Breast epithelium (tissue), 4 donors: ENCODE results near the gene PQBP1. TPM values are rescaled to one million over a fixed set of nuclear protein-coding genes. Genes with fewer than 3 reads are reported as not detected.

ENCODE experiments used
- DNase-seq, 2 donors: peaks; one replicate each; pipeline ENCODE4 v3.0.0-alpha.2; 2019; ENCODE audit warnings: low spot score in 2 of 2
- H3K27ac ChIP-seq, 2 donors: fragments of 200-600 bp; sonication (generic) in 1 of 2; one replicate each; pipeline ENCODE4 v1.5.1; 2016 to 2019; ENCODE audit warnings: mild to moderate bottlenecking in 1 of 2
- H3K27me3 ChIP-seq, 2 donors: fragments of 200-600 bp; sonication (generic) in 1 of 2; one replicate each; pipeline versions ENCODE4 v1.5.1 to v1.6.0; 2017 to 2019; ENCODE audit warnings: control low read depth in 1 of 2, mild to moderate bottlenecking in 1 of 2
- H3K36me3 ChIP-seq: fragments of 200-600 bp; one replicate; pipeline ENCODE4 v1.5.1; 2019
- H3K4me1 ChIP-seq, 2 donors: fragments of 200-600 bp; sonication (generic); one replicate each; pipeline ENCODE4 v1.5.1; 2016 to 2019; ENCODE audit warnings: control low read depth in 1 of 2
- H3K4me3 ChIP-seq, 3 donors: fragments of 200-600 bp; sonication (generic); 1 replicate in 2 of 3; 2 replicates in 1 of 3; pipeline ENCODE4 v1.5.1; 2016 to 2019; ENCODE audit warnings: mild to moderate bottlenecking in 3 of 3, moderate library complexity in 2 of 3
- H3K9me3 ChIP-seq, 2 donors: fragments of 200-600 bp; sonication (generic) in 1 of 2; one replicate each; pipeline ENCODE4 v1.5.1; 2016 to 2019; ENCODE audit warnings: control low read depth in 1 of 2
- CTCF ChIP-seq, 3 donors: fragments of 450-650 bp; IDR thresholded peaks; one replicate each; pipeline ENCODE4 v1.5.1; 2016 to 2017; ENCODE audit warnings: antibody characterized with exemption in 3 of 3, mild to moderate bottlenecking in 3 of 3, moderate library complexity in 3 of 3
- POLR2A ChIP-seq: fragments of 450-650 bp; IDR thresholded peaks from one replicate; pipeline ENCODE4 v1.6.1; 2016; ENCODE audit warnings: antibody characterized with exemption, mild to moderate bottlenecking, moderate library complexity
- POLR2AphosphoS5 ChIP-seq, 3 donors: sonication (generic); formaldehyde crosslinking; IDR thresholded peaks; one replicate each; pipeline ENCODE4 v1.6.1; 2017; ENCODE audit warnings: antibody characterized with exemption in 3 of 3
- intact Hi-C: fragments of 100-400 bp; cut with DNase I; formaldehyde crosslinking; loops from one replicate; pipeline ENCODE4 v1.15.1; 2023; ENCODE audit warnings: low total_unique reads
- total RNA-seq, 3 donors: library from RNA; depleted of rRNA; stranded (reverse); fragments of >200 nt; gene quantifications; one replicate each; pipeline ENCODE4 v1.1.0, GENCODE V29; 2016

PQBP1 gene
- total RNA-seq, 3 donors from 2014 or later = 56.0 to 71.4 (median 71.0) TPM

- peak within 1 kb of the TSS; percentile 58 to 84 (median 66) for H3K4me3 ChIP-seq
- H3K36me3 ChIP-seq = no peaks in the 10 kb centered on the region
- H3K4me1 ChIP-seq = no peaks in the 10 kb centered on the region
- TF ChIP-seq POLR2A (peak; percentile 51), CTCF (IDR thresholded peaks at IDR 0.05) (no peak), POLR2AphosphoS5 (IDR thresholded peaks at IDR 0.05) (peak; percentile 59 to 86 (median 68))
- H3K27ac ChIP-seq = peak within 1 kb of the TSS; percentile 85 to 92
- DNase-seq = peak; percentile 81 to 84
- H3K9me3 ChIP-seq = no peaks in the 10 kb centered on the region
- peaks cover 0 to 11% of the 10 kb centered on the region in 2 donors for H3K27me3 ChIP-seq
- intact Hi-C loops = no loop called here
These were observed 13.9 kb downstream of the PQBP1 start, which contains the start of gene SLC35A2 for GRCh38 chrX:48911412-48912182. Gene SLC35A2 (minus strand): TSS chrX:48911646. CDS start chrX:48911636, 10 bp downstream.

DNA sequence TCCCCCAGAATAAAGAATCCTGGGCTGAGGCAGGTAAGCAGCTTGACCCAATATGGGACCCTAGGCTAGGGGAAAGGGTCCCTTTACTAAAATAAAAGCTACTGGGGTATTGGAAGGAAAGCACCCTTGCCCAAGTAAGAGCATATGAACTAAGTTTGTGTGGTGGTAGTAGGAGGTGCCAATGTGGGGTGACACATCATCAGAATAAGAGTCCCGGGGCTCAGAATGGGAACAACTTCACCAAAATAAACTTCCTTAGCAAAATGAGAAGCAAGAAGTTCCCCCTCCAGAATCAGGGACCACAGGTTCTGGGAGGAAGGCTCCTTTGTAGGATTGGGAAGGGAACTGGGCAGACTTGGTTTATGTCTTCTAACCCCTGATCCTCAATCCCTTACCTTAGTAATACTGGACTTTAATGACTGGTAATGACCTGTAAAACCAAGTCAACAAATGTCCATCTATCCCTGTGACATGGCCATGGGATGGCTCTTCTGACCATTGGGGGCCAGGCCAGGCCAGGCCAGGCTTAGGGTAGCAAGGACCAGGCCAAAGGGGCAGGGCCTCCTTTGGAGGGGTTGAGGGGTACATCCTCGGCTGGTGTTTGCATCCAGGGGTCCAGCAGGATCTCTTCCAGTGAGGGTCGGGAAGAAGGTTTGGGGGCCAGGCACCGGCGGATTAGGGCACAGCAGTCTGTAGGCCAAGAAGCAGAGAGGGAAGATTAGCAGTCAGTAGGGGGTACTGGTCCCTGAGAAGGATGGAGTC, 16.1 kb downstream of the PQBP1 start:
- Histone ChIP-seq H3K27me3 (peaks cover 0 to 16% of the 10 kb centered on the region in 2 donors), H3K4me3 (no peak overlapping the region), H3K9me3 (no peaks in the 10 kb centered on the region), H3K4me1 (no peaks in the 10 kb centered on the region), H3K36me3 (no peaks in the 10 kb centered on the region), H3K27ac (no peak overlapping the region)
- TF ChIP-seq POLR2AphosphoS5 (IDR thresholded peaks at IDR 0.05) (no peak), POLR2A (no peak), CTCF (IDR thresholded peaks at IDR 0.05) (no peak)
- DNase-seq = no peak
- intact Hi-C loops = no loop called here

DNA sequence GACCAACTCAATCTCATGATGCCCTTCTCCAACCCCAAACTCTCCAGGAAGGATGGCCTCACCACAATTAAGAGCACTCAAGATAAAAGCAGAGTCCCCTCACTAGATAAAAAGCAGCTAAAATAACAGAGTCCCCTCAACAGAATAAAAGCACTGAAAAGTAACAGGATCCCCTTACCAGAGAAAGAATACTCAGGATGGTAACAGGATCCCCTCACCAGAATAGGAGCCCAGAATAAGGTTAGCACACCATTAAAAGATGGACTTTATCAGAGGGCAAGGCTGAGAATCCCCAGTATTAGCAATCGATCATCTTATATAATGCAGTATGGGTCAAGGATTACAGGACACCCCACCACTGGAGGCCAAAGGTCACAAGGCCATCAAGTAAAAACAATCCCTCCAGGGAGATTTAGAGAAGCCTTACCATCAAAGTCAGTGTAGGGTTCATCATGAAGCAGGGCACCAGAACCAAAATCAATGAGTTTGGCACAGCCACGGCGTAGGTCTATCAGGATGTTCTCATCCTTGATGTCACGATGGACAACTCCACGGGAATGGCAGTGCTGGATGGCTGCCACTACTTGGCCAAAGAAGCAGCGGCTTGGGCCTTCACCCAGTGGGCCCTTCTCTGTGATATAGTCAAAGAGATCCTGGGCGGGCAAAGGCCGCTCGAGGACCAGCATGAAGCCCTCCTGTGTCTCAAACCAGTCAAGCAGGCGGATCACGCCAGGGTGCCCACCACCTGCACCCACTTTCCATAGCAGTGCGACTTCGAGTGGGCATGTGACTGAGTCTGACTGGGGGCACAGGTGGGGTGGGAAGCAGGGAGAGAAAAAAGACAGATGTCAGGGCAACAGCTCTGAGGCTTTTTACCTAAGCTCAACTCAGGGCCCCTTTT, 17.1 kb downstream of the PQBP1 start:
- Histone ChIP-seq H3K27me3 (peaks cover 0 to 18% of the 10 kb centered on the region in 2 donors), H3K4me3 (no peak overlapping the region), H3K36me3 (no peaks in the 10 kb centered on the region), H3K4me1 (no peaks in the 10 kb centered on the region), H3K9me3 (no peaks in the 10 kb centered on the region), H3K27ac (no peak overlapping the region)
- TF ChIP-seq POLR2A (no peak), CTCF (IDR thresholded peaks at IDR 0.05) (no peak), POLR2AphosphoS5 (IDR thresholded peaks at IDR 0.05) (no peak)
- intact Hi-C loops = no loop called here
- no peak for DNase-seq

DNA sequence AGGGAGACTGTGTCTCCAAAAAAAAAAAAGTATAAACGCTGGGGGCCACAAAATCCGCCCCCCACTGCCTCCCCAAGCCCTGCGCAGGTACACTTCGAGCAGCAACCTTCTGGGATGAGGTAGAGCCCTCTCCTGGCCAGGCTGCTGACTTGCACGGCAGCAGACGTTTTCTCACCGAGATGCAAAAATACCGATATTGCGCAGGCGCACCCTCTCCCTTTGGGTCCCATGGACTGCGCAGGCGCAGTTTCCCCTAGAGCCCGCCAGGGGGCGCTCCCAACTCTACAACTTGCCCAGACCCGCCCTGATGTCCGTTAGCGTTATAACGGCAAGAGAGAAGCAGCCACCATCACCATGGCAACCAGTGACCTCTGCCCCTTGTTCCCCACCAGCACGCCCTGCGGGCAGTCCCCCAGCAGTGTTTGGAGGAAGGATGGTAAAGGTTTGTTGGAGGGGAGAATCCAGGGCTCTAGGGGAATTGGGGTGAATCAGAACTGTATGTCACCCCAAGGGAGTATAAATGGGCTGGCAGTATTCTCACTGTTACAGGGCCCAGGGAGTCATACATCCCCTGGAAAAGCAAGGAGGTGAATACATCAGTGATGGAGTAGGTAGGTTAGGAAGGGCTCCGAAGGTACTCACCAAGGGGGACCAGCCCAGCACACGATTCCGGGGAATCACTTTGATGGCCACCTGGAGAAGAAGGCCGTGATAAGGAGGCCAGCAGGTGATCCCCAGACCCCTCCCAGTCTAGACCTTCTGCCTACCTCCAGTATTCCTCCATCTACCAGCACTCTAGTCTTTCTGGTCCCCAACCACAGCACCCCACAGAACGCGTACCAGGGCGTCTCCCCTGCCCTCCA, 19.6 kb downstream of the PQBP1 start:
- Histone ChIP-seq H3K36me3 (no peaks in the 10 kb centered on the region), H3K9me3 (no peaks in the 10 kb centered on the region), H3K27me3 (peaks cover 0 to 26% of the 10 kb centered on the region in 2 donors), H3K4me1 (no peaks in the 10 kb centered on the region), H3K4me3 (peak overlapping the region in 2 of 3 donors; percentile 59 to 78), H3K27ac (peak overlapping the region; percentile 74 to 89)
- intact Hi-C loops = no loop called here
- DNase-seq = peak; percentile 83 to 86
- TF ChIP-seq CTCF (IDR thresholded peaks at IDR 0.05) (peak; percentile 76 to 93 (median 85)), POLR2A (no peak), POLR2AphosphoS5 (IDR thresholded peaks at IDR 0.05) (peak in 2 of 3 donors; percentile 15 to 16)
